ENCODE data around the gene MPV17L.
"Not testable (repeated sequence)": the region's sequence is repeated elsewhere in the genome, so short reads cannot be mapped to it uniquely, and the experiment has no call there.

Gene MPV17L

GRCh38 chr16:15453296-15453695 is 57.7 kb downstream of the MPV17L start:
- not testable (repeated sequence) for FAIRE-seq

- not testable (repeated sequence) for FAIRE-seq
These were observed 59.4 kb downstream of the MPV17L start for GRCh38 chr16:15454933-15455332.

GRCh38 chr16:15457400-15457799 is 61.8 kb downstream of the MPV17L start:
- no peak for FAIRE-seq

- FAIRE-seq: no peak
These were observed 62.4 kb downstream of the MPV17L start for GRCh38 chr16:15457958-15458357.

GRCh38 chr16:15459791-15460190 is 64.2 kb downstream of the MPV17L start:
- no peak for FAIRE-seq

- no peak for FAIRE-seq
These were observed 65.0 kb downstream of the MPV17L start for GRCh38 chr16:15460601-15461000.

- no peak for FAIRE-seq
These were observed 65.8 kb downstream of the MPV17L start for GRCh38 chr16:15461376-15461775.
